ENCODE measurements around the gene CCL7. TPM values are rescaled to one million over a fixed set of nuclear protein-coding genes. Genes with fewer than 3 reads are reported as not detected.

The CCL7 gene
- total RNA-seq, 1 experiment from 2014 or later: not detected

DNA sequence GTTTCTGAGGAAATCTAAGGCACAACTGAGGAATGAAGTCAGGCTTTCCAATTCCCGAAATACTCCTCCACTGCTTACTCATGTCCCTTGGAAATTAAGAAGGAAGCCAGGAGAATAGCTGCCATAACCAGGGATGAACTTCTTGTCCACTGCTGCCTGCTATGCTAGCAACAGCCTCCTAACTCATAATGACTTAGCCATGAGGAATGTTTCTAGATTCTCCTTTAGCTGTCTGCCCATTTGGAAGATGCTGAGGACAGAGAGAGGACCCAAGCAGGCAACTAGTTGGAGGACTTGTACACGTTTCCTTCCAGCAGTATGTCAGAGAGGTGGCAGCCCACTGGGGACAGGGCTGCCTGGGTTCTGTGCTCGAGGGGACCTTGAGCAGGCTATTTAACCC, 15.9 kb upstream of the CCL7 start:
- BruUV-seq (replicated peaks): no TSS peak
- Mint-ChIP-seq H3K9me3 (ENCODE audit: unreplicated experiment) (no peaks in the 10 kb centered on the region), H3K4me1 (ENCODE audit: insufficient read depth, unreplicated experiment) (peaks cover 39% of the 10 kb centered on the region), H3K27me3 (ENCODE audit: insufficient read depth, unreplicated experiment) (no peaks in the 10 kb centered on the region), H3K36me3 (ENCODE audit: insufficient read depth, unreplicated experiment) (no peaks in the 10 kb centered on the region), H3K27ac (ENCODE audit: low read depth, unreplicated experiment) (peak overlapping the region; percentile 60), H3K4me3 (ENCODE audit: unreplicated experiment) (peak overlapping the region; percentile 64)
- intact Hi-C loops (cut with micrococcal nuclease): no loop called here
- ChIA-PET CTCF (interaction anchor here (2.9 kb wide), 1 partner anchor 54 kb away, joined by 10 read pairs; no protein-coding TSS in a partner anchor), POLR2A (no interaction called here)
- TF ChIP-seq, protein P1, sequence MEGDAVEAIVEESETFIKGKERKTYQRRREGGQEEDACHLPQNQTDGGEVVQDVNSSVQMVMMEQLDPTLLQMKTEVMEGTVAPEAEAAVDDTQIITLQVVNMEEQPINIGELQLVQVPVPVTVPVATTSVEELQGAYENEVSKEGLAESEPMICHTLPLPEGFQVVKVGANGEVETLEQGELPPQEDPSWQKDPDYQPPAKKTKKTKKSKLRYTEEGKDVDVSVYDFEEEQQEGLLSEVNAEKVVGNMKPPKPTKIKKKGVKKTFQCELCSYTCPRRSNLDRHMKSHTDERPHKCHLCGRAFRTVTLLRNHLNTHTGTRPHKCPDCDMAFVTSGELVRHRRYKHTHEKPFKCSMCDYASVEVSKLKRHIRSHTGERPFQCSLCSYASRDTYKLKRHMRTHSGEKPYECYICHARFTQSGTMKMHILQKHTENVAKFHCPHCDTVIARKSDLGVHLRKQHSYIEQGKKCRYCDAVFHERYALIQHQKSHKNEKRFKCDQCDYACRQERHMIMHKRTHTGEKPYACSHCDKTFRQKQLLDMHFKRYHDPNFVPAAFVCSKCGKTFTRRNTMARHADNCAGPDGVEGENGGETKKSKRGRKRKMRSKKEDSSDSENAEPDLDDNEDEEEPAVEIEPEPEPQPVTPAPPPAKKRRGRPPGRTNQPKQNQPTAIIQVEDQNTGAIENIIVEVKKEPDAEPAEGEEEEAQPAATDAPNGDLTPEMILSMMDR (IDR thresholded peaks at IDR 0.05; ENCODE audit: unreplicated experiment): no peak
- no peak for DNase-seq (ENCODE audit: unreplicated experiment)

DNA sequence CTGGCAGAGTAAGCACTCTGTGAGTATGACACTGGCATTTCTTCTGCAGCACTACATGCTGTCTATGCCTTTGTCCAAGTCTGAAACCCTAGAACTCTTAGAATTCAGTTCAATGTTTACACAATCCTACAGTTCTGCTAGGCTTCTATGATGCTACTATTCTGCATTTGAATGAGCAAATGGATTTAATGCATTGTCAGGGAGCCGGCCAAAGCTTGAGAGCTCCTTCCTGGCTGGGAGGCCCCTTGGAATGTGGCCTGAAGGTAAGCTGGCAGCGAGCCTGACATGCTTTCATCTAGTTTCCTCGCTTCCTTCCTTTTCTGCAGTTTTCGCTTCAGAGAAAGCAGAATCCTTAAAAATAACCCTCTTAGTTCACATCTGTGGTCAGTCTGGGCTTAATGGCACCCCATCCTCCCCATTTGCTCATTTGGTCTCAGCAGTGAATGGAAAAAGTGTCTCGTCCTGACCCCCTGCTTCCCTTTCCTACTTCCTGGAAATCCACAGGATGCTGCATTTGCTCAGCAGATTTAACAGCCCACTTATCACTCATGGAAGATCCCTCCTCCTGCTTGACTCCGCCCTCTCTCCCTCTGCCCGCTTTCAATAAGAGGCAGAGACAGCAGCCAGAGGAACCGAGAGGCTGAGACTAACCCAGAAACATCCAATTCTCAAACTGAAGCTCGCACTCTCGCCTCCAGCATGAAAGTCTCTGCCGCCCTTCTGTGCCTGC, 15.2 kb upstream of the CCL7 start, which contains the start of gene CCL2:
Gene CCL2 (plus strand): TSS at position 635 of the 730 bp plus-strand sequence. CDS start 65 bp downstream, at position 700.
- BruUV-seq (replicated peaks): no TSS peak
- peak; percentile 10 for DNase-seq (ENCODE audit: unreplicated experiment)
- Mint-ChIP-seq H3K4me1 (ENCODE audit: insufficient read depth, unreplicated experiment) (peaks cover 46% of the 10 kb centered on the region), H3K27me3 (ENCODE audit: insufficient read depth, unreplicated experiment) (no peaks in the 10 kb centered on the region), H3K27ac (ENCODE audit: low read depth, unreplicated experiment) (peak within 1 kb of the TSS; percentile 60), H3K4me3 (ENCODE audit: unreplicated experiment) (peak within 1 kb of the TSS; percentile 64), H3K36me3 (ENCODE audit: insufficient read depth, unreplicated experiment) (no peaks in the 10 kb centered on the region), H3K9me3 (ENCODE audit: unreplicated experiment) (no peaks in the 10 kb centered on the region)
- TF ChIP-seq, protein P1 (IDR thresholded peaks at IDR 0.05; ENCODE audit: unreplicated experiment): no peak
- CTCF ChIA-PET: interaction anchor here (0.5 to 2.9 kb wide), 5 partner anchors 11 to 107 kb away, joined by 3 to 12 read pairs (median 7); no protein-coding TSS in a partner anchor
- POLR2A ChIA-PET: no interaction called here
- intact Hi-C loops (cut with micrococcal nuclease): no loop called here

DNA sequence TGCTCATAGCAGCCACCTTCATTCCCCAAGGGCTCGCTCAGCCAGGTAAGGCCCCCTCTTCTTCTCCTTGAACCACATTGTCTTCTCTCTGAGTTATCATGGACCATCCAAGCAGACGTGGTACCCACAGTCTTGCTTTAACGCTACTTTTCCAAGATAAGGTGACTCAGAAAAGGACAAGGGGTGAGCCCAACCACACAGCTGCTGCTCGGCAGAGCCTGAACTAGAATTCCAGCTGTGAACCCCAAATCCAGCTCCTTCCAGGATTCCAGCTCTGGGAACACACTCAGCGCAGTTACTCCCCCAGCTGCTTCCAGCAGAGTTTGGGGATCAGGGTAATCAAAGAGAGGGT, 14.7 kb upstream of the CCL7 start:
- no peaks in the 10 kb centered on the region for H3K36me3 Mint-ChIP-seq (ENCODE audit: insufficient read depth, unreplicated experiment)
- no peak for DNase-seq (ENCODE audit: unreplicated experiment)
- peak overlapping the region; percentile 60 for H3K27ac Mint-ChIP-seq (ENCODE audit: low read depth, unreplicated experiment)
- TSS peak; percentile 21 for BruUV-seq (replicated peaks)
- CTCF ChIA-PET: interaction anchor here (0.5 to 2.9 kb wide), 6 partner anchors 10 to 106 kb away, joined by 3 to 12 read pairs (median 4); no protein-coding TSS in a partner anchor
- no peaks in the 10 kb centered on the region for H3K27me3 Mint-ChIP-seq (ENCODE audit: insufficient read depth, unreplicated experiment)
- H3K4me1 Mint-ChIP-seq (ENCODE audit: insufficient read depth, unreplicated experiment): peaks cover 46% of the 10 kb centered on the region
- POLR2A ChIA-PET: interaction anchor here (0.6 kb wide), 1 partner anchor 826 kb away, joined by 3 read pairs; no protein-coding TSS in a partner anchor
- peak overlapping the region; percentile 64 for H3K4me3 Mint-ChIP-seq (ENCODE audit: unreplicated experiment)
- intact Hi-C loops (cut with micrococcal nuclease): no loop called here
- TF ChIP-seq, protein P1 (IDR thresholded peaks at IDR 0.05; ENCODE audit: unreplicated experiment): no peak
- no peaks in the 10 kb centered on the region for H3K9me3 Mint-ChIP-seq (ENCODE audit: unreplicated experiment)

DNA sequence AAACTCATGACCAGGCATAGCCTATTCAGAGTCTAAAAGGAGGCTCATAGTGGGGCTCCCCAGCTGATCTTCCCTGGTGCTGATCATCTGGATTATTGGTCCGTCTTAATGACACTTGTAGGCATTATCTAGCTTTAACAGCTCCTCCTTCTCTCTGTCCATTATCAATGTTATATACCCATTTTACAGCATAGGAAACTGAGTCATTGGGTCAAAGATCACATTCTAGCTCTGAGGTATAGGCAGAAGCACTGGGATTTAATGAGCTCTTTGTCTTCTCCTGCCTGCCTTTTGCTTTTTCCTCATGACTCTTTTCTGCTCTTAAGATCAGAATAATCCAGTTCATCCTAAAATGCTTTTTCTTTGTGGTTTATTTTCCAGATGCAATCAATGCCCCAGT, 14.2 kb upstream of the CCL7 start:
- CTCF ChIA-PET: interaction anchor here (0.6 to 2.9 kb wide), 5 partner anchors 55 to 967 kb away, joined by 3 to 12 read pairs (median 6); no protein-coding TSS in a partner anchor
- DNase-seq (ENCODE audit: unreplicated experiment): no peak
- H3K36me3 Mint-ChIP-seq (ENCODE audit: insufficient read depth, unreplicated experiment): no peaks in the 10 kb centered on the region
- no peak overlapping the region for H3K27ac Mint-ChIP-seq (ENCODE audit: low read depth, unreplicated experiment)
- BruUV-seq (replicated peaks): no TSS peak
- peaks cover 45% of the 10 kb centered on the region for H3K4me1 Mint-ChIP-seq (ENCODE audit: insufficient read depth, unreplicated experiment)
- POLR2A ChIA-PET: interaction anchor here (0.6 kb wide), 1 partner anchor 826 kb away, joined by 3 read pairs; no protein-coding TSS in a partner anchor
- H3K27me3 Mint-ChIP-seq (ENCODE audit: insufficient read depth, unreplicated experiment): no peaks in the 10 kb centered on the region
- no peaks in the 10 kb centered on the region for H3K9me3 Mint-ChIP-seq (ENCODE audit: unreplicated experiment)
- intact Hi-C loops (cut with micrococcal nuclease): no loop called here
- peak overlapping the region; percentile 18 for H3K4me3 Mint-ChIP-seq (ENCODE audit: unreplicated experiment)
- TF ChIP-seq, protein P1 (IDR thresholded peaks at IDR 0.05; ENCODE audit: unreplicated experiment): no peak
